SK-N-SH treated with all-trans-retinoic acid at 6 μM for 48 hours (cell line): Measurements from ENCODE around the gene RNF26.

Experiments
- ARNTL ChIP-seq: fragments of 450-650 bp; formaldehyde crosslinking; IDR thresholded peaks from 2 replicates; pipeline ENCODE4 v1.5.0; 2020; ENCODE audit warnings: low read depth, mild to moderate bottlenecking, moderate library complexity, borderline replicate concordance
- BACH2 ChIP-seq: fragments of 250-450 bp; sonication (Bioruptor Pico); IDR thresholded peaks from 2 replicates; pipeline ENCODE4 v1.9.0; 2021; ENCODE audit warnings: mild to moderate bottlenecking, borderline replicate concordance
- SNAI2 ChIP-seq: fragments of 250-450 bp; sonication (Bioruptor Pico); IDR thresholded peaks from 2 replicates; pipeline ENCODE4 v1.5.0; 2020; ENCODE audit warnings: mild to moderate bottlenecking, moderate library complexity
- ZFP3 ChIP-seq: fragments of 250-450 bp; sonication (Bioruptor Pico); IDR thresholded peaks from 2 replicates; pipeline ENCODE4 v1.5.0; 2020; ENCODE audit warnings: mild to moderate bottlenecking, moderate library complexity

- no peak for TF ChIP-seq ARNTL
- no peak for TF ChIP-seq SNAI2 (CRISPR knock-in tag)
- TF ChIP-seq BACH2 (CRISPR knock-in tag): no peak
- no peak for TF ChIP-seq ZFP3
Measured at GRCh38 chr11:119357074-119357473, 22.7 kb downstream of the RNF26 start.
